ENCODE data around the gene CASP2.
"Not testable (repeated sequence)": the region's sequence is repeated elsewhere in the genome, so short reads cannot be mapped to it uniquely, and the experiment has no call there.

CASP2 gene

DNA sequence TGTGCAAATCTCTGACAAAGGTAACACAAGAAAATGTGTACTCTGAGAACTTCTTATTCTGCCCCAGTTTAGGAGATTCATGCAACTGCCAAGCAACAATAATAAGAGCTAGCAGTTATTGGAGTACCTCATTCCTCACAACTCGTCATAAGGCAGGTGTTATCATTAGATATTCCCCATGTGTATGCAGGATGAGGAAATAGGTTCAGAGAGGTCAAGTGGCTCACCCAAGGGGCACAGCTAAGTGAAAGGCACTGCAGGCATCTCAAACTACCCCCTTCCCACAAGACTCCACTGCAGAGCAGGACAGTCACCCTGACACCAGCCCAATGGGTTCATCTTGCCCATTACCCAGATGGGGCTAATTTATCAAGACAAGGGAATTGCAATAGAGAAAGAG is 26.2 kb upstream of the CASP2 start:
- H3K4me1 ChIP-seq = no peaks in the 10 kb centered on the region
- TF ChIP-seq, protein P1, sequence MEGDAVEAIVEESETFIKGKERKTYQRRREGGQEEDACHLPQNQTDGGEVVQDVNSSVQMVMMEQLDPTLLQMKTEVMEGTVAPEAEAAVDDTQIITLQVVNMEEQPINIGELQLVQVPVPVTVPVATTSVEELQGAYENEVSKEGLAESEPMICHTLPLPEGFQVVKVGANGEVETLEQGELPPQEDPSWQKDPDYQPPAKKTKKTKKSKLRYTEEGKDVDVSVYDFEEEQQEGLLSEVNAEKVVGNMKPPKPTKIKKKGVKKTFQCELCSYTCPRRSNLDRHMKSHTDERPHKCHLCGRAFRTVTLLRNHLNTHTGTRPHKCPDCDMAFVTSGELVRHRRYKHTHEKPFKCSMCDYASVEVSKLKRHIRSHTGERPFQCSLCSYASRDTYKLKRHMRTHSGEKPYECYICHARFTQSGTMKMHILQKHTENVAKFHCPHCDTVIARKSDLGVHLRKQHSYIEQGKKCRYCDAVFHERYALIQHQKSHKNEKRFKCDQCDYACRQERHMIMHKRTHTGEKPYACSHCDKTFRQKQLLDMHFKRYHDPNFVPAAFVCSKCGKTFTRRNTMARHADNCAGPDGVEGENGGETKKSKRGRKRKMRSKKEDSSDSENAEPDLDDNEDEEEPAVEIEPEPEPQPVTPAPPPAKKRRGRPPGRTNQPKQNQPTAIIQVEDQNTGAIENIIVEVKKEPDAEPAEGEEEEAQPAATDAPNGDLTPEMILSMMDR (IDR thresholded peaks at IDR 0.05) = no peak

DNA sequence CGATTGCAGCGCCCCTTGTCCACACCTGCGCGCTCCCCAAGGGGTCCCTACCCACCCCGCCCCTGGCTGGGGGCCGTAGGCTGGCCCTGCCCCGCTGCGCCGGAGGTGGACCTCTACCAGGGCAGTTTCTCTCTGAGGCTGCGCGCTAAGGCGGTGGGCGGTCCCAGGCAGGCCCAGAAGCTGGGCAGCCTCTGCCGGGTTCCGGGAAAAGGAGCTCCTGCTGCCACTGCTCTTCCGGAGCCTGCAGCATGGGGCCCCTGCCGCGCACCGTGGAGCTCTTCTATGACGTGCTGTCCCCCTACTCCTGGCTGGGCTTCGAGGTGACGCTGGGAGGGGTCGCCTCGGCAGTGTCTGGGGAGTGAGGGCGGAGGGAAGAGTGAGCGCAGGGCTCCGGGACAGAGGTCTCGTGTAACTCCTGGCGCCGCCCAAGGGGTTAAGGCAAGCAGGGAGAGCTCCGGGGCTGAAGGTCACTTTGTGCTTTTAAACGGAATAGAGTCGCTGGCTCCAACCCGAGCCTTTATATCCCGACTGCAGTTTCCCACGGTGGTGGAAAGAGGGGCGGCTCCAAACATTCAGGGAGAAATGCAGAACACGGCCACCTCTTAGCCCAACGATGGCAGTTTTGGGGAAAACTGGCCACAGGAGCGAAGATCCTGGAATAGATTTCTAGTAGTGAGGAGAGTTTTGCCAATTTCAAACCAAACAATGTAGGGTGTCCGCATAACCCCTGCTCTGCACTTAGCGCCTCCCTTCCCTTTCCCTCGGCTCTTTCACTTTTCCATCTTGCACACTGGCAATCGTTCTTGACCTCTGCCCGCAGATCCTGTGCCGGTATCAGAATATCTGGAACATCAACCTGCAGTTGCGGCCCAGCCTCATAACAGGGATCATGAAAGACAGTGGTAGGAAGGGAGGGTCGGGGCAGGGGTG is 24.6 kb upstream of the CASP2 start, which contains the start of gene GSTK1:
TSS of gene GSTK1 (plus strand) at position 176 of the 930 bp plus-strand sequence. CDS start at position 249, 73 bp downstream.
- Histone ChIP-seq H3K79me2 (no peaks in the 10 kb centered on the region), H3K9me3 (ENCODE audit: control insufficient read depth, low read length) (no peaks in the 10 kb centered on the region), H3K4me3 (ENCODE audit: low read depth, low read length) (peak within 1 kb of the TSS; percentile 99), H3K27ac (peak within 1 kb of the TSS; percentile 72), H3K9ac (peak within 1 kb of the TSS; percentile 41), H3K36me3 (ENCODE audit: control insufficient read depth, insufficient read depth, low read length) (no peaks in the 10 kb centered on the region), H3K27me3 (ENCODE audit: control insufficient read depth, insufficient read depth, low read length) (no peaks in the 10 kb centered on the region), H2AFZ (peak within 1 kb of the TSS; percentile 85), H3K4me1 (no peaks in the 10 kb centered on the region), H3K4me2 (ENCODE audit: low read length) (peak within 1 kb of the TSS; percentile 93)
- TF ChIP-seq, protein P1 (IDR thresholded peaks at IDR 0.05) = no peak

More for the DNA sequence above, 26.2 kb upstream of the CASP2 start:
- Histone ChIP-seq H2AFZ (no peak overlapping the region), H3K27me3 (ENCODE audit: control insufficient read depth, insufficient read depth, low read length) (no peaks in the 10 kb centered on the region), H3K79me2 (no peaks in the 10 kb centered on the region), H3K9me3 (ENCODE audit: control insufficient read depth, low read length) (no peaks in the 10 kb centered on the region), H3K4me2 (ENCODE audit: low read length) (no peak overlapping the region), H3K36me3 (ENCODE audit: control insufficient read depth, insufficient read depth, low read length) (no peaks in the 10 kb centered on the region), H3K27ac (no peak overlapping the region), H3K4me3 (ENCODE audit: low read depth, low read length) (no peak overlapping the region), H3K9ac (no peak overlapping the region)

DNA sequence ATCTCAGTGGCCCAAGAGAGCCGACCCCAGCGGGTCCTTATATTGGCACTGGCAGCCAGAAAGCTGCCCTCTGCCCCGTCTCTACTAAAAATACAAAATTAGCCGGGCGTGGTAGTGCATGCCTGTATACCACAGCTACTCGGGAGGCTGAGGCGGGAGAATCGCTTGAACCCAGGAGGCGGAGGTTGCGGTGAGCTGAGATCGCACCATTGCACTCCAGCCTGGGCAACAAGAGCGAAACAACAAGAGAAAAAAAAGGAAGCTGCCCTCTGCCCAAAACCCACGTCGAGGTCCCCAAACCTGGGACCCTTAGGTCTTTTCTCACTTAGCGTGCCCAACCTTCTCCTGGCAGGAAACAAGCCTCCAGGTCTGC is 24.0 kb upstream of the CASP2 start:
- not testable (repeated sequence) for H3K9me3 ChIP-seq (ENCODE audit: control insufficient read depth, low read length); H3K79me2 ChIP-seq; H3K36me3 ChIP-seq (ENCODE audit: control insufficient read depth, insufficient read depth, low read length); H3K4me1 ChIP-seq; H3K27me3 ChIP-seq (ENCODE audit: control insufficient read depth, insufficient read depth, low read length); H3K9ac ChIP-seq
- peak overlapping the region; percentile 85 for H2AFZ ChIP-seq
- peak overlapping the region; percentile 99 for H3K4me3 ChIP-seq (ENCODE audit: low read depth, low read length)
- peak overlapping the region; percentile 72 for H3K27ac ChIP-seq
- H3K4me2 ChIP-seq (ENCODE audit: low read length) = peak overlapping the region; percentile 93

DNA sequence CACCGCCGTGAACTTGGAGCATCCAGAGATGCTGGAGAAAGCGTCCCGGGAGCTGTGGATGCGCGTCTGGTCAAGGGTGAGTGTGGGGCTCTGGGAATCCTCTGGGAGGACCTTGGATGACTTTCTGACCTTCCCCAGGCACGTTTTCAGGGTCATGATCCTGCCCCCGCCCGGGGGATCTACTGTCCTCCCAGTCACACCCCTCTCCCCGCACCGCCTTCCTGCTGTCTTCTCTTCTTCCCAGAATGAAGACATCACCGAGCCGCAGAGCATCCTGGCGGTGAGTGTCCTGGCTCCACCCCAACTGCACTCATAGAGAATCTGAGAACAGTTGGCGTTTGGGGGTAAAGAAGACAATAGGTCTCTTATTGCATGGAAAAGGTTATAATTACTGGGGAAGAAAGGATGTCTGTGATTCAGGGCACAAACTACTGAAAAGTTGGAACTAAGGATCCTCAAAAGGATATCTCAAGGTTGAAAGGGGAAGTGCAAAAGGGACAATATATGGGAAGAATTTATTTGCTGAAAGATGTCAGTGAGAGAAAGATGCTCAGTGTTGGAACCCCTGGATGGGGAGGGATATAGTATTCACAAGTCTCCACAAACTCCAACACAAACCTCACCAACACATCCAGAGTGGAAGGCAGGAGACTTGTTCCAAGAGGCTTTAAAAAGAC is 23.0 kb upstream of the CASP2 start:
- no peak overlapping the region for H3K27ac ChIP-seq
- H3K27me3 ChIP-seq (ENCODE audit: control insufficient read depth, insufficient read depth, low read length) = no peaks in the 10 kb centered on the region
- H3K36me3 ChIP-seq (ENCODE audit: control insufficient read depth, insufficient read depth, low read length) = no peaks in the 10 kb centered on the region
- H3K79me2 ChIP-seq = no peaks in the 10 kb centered on the region
- H2AFZ ChIP-seq = no peak overlapping the region
- H3K4me3 ChIP-seq (ENCODE audit: low read depth, low read length) = no peak overlapping the region
- no peaks in the 10 kb centered on the region for H3K4me1 ChIP-seq
- no peaks in the 10 kb centered on the region for H3K9me3 ChIP-seq (ENCODE audit: control insufficient read depth, low read length)
- no peak overlapping the region for H3K9ac ChIP-seq
- peak overlapping the region; percentile 93 for H3K4me2 ChIP-seq (ENCODE audit: low read length)
- TF ChIP-seq, protein P1 (IDR thresholded peaks at IDR 0.05) = no peak

DNA sequence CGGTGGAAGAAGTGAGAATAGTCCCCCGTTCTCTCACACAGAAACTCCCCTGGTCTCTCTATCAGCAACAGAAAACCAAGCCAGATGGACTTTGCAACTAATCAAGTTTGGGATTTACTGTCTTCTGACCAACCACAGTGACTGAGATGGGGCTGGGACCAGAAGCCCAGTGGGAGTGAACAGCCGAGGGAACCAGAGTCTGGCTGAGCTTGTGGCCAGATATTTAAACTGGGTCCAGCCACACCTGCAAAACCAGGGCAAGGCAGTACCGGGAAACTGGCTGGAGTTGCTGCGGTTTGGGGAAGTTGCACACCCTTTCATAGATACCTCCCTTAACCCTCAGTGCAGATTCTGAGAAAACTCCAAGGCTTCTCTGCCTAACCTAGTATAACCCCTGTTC is 18.9 kb upstream of the CASP2 start:
- H3K79me2 ChIP-seq = no peaks in the 10 kb centered on the region
- no peaks in the 10 kb centered on the region for H3K27me3 ChIP-seq (ENCODE audit: control insufficient read depth, insufficient read depth, low read length)
- no peak overlapping the region for H3K9ac ChIP-seq
- no peak overlapping the region for H3K4me2 ChIP-seq (ENCODE audit: low read length)
- no peak overlapping the region for H3K27ac ChIP-seq
- no peaks in the 10 kb centered on the region for H3K36me3 ChIP-seq (ENCODE audit: control insufficient read depth, insufficient read depth, low read length)
- H3K4me3 ChIP-seq (ENCODE audit: low read depth, low read length) = no peak overlapping the region
- TF ChIP-seq, protein P1 (IDR thresholded peaks at IDR 0.05) = no peak
- no peaks in the 10 kb centered on the region for H3K4me1 ChIP-seq
- H2AFZ ChIP-seq = no peak overlapping the region
- no peaks in the 10 kb centered on the region for H3K9me3 ChIP-seq (ENCODE audit: control insufficient read depth, low read length)
